HG03045 (cell line): Measurements from ENCODE around the gene NTMT1.

Source experiments
- ATAC-seq: cut with Tn5 transposase; IDR thresholded peaks from one replicate; pipeline ENCODE4 v1.9.1; 2021; ENCODE audit warnings: mild to moderate bottlenecking, moderate library complexity; ENCODE audit not compliant: unreplicated experiment

Gene NTMT1

GRCh38 chr9:129613520-129614175, 12.3 kb upstream of the NTMT1 start:
- no peak for ATAC-seq

- no peak for ATAC-seq
Measured at GRCh38 chr9:129614932-129615331, 11.0 kb upstream of the NTMT1 start.

DNA sequence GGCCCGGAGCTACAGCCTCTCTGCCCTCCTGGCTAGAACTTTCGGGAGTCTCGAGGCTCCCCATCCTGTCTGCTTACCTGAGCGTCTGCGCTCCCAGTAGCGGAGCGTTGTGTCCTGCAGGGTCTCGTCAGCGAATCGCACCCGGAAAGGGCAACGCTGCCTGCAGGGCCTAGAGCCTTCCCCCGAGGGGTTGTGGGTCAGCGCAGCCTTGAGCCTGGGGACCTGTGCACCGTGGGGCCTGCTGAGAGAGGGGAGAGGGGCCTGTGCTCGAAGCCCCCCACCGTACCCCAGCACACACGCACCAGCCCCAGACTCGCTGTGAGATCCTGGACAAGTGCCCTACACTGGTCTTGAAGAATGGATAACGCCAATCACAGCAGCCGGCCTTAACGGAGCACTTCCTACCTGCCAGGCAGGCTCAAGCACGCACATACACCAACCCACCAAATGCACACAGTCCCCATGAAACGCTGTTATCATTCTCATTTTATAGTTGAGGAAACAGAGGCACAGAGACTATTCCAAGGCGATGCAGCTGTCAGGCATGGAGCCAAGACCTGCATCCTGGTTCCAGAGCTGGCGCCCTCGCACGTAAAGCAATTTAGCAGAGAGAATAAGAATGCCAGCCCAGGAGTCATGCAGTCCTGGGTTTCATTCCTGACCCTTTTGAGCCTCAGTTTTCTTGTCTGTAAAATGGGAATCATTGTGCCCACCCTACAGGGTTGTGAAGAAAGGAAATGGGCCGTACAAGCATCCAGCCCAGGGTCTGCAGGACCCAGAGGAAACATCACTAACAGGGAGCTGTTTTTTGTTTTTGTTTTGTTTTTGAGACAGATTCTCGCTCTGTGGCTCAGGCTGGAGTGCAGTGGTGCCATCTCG, 10.3 kb upstream of the NTMT1 start:
- no peak for ATAC-seq

DNA sequence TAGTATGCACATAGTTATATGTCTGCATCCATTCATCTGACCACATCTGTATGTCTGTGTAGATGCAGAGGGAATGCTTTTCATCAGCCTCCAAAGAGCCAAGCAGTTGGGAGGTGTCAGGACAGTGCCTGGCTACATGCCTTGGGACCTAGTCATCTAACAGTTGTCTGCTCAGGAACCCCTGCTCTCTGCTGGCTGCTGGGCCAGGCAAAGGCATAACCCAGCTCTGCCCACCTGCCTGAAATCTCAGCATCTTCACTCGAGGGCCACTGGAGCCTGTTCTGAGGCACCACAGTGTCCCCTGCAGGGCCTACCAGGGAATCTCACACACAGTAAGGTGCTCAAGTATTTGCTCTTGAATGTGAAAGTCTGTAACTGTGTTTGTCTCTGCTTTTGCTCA, 8.8 kb upstream of the NTMT1 start:
- ATAC-seq = no peak

GRCh38 chr9:129619787-129620668, 5.9 kb upstream of the NTMT1 start:
- no peak for ATAC-seq

DNA sequence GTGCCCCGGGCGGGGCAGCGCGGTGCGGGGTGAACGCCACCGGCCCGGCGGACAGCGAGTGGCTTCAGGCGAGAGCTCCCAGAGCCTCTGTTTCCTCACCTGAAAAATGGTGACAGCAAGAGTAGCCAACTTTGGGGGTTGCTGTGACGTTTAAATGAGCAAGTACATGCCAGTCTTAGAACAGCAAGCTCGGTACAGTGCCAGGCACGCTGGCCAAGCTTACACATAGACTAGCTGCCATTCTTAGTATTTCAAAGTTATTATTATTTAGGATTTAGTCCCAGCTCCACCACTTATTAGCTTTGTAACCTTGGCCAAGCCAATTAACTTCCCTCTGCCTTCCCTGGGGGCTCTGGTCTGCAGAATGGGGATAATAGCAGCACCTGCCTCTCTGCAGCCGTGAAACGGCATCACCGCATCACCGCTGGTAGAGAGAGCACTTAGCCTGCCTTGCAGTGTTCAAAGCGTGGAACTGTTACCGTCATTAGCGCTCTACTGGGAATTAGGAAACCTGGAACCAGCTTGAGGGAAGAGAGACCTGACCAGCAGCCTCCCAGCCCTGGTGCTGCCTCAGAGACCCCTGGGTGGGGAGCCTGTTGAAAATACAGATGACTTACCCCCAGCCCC, 5.2 kb upstream of the NTMT1 start, which contains the start of gene C9orf50:
TSS of gene C9orf50 (minus strand) at position 433 of the 627 bp plus-strand sequence. CDS start 527 bp downstream, outside the sequence.
- ATAC-seq = no peak

- no peak for ATAC-seq
Measured at GRCh38 chr9:129623331-129623730, 2.6 kb upstream of the NTMT1 start.

- ATAC-seq = no peak
Measured at GRCh38 chr9:129624168-129624759, 1.7 kb upstream of the NTMT1 start.

DNA sequence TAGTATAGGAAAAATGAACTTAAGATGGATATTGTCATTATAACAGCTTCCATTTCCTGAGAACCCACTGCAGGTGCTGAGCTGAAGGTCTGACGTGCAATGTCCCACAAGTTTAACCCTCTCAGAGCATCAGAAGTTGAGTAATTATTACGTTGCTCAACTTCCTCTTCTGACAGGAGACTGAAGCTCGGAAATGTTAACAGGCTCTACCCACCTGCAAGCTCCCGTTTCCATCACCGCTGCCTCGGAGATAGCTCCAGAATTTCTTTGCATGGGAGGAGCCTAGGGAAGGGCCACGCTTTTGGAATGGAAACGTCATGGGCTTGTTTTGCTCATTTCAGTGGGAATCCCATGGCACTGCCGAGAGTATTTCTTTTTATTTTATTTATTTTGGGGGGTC, 1.0 kb upstream of the NTMT1 start:
- ATAC-seq = no peak

- ATAC-seq = peak; percentile 9
Measured at GRCh38 chr9:129626625-129627284, 792 bp downstream of the NTMT1 start.

DNA sequence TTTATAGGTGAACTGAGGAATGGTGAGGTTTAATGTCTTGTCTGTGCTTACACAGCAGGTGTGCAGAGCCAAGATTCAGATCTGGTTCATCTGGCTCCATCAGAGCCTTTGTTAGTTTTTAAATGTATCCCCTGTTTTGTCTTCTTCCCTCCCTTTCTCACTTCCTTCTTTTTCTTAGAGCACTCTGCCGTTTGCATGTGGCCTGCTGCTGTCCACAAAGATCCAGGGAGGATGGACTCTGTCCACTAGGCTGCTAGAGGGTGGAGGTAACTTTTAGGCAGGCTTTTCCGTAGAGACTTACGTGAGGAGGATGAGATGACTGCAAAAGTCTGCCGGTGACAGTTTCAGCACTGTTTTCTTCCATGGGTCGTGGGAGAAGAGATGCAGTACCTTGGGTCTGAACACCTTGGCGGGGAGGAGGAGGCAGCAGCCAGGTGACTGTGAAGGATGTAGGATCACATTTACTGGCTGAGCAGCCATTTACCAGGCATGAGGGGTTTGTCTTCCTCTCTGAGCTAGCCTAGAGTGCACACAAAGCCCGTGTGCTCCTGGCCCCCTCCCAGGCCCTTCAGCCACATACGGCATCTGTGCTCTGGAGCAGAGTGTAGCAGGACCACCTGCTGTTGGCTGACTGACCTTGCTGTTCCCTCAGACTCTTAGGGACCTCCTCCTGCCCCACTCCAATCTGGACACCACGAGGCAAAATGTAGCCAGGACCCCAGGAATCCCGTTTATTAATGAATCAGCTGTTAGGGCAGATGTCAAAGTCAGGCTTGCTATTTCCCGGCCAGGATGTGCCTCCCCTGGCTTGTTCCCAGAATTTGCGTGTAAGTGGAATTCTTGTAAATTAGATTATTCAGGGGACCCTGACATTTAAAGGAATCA, 1.8 kb downstream of the NTMT1 start:
- no peak for ATAC-seq

- no peak for ATAC-seq
Measured at GRCh38 chr9:129628709-129629108, 2.7 kb downstream of the NTMT1 start.

DNA sequence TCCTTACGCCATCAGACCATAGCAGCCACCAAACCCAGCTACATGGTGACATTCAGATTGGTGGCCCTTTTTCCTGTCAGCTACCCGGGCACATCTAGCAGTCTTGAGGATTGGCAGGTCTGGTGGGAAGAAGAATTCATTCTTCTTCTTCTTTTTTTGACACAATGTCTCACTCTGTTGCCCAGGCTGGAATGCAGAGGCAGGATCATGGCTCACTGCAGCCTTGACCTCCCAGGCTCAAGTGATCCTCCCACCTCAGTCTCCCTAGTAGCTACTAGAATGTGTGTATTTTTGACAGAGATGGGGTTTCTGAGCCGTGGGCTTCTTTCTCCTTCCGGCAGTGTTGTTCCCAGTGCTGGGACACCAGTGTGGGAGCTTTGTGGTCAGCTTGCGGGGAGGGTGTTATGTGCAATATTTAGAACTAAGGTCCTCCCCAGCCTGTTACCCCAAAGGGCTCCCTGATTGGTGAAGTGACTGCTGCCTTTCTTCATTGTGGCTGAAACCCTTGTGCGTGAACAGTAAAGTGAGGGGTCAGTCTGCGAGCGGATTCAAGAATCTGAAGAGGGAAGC, 3.4 kb downstream of the NTMT1 start:
- ATAC-seq = no peak

GRCh38 chr9:129630967-129631673, 5.2 kb downstream of the NTMT1 start:
- no peak for ATAC-seq

GRCh38 chr9:129631674-129632129, 5.7 kb downstream of the NTMT1 start:
- no peak for ATAC-seq

GRCh38 chr9:129632460-129632859, 6.5 kb downstream of the NTMT1 start:
- ATAC-seq = no peak

DNA sequence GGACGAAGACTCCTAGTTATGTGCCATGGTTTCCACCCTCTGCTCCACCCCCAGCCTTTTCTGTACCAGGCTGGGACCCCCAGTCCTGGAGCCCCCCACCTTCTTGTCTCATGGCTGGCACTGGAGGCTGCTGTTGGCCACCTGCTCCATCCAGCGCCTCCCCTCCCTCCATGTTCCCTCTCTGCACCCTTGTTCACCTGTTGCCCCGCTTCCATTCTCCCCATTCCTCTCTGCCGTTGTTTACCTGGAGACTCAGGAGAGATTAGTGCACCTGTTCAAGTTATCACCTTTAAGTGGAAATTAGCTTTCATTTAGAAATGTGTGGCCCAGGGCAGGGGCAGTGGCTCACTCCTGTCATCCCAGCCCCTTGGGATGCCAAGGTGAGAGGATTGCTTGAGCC, 7.2 kb downstream of the NTMT1 start:
- no peak for ATAC-seq

DNA sequence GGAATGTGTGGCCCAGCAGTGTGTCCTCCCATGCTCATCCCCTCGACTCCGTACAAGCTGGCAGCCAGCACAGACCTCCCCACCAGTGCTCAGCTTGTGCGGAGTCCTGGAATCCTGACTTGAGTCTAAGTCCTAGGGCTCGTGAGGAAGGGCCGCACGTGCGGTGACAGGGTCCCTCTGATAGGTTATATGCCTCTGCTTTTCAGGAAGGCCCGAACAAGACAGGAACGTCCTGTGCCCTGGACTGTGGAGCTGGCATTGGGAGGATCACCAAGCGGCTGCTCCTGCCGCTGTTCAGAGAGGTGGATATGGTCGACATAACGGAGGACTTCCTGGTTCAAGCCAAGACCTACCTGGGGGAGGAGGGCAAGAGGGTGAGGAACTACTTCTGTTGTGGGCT, 7.9 kb downstream of the NTMT1 start:
- ATAC-seq = no peak
